K562 (cell line): ENCODE data around the gene C19orf12. TPM values are rescaled to one million over a fixed set of nuclear protein-coding genes. Genes with fewer than 3 reads are reported as not detected.

ENCODE experiments used
- CHCHD3 ChIP-seq: fragments of 250-450 bp; sonication (Bioruptor Pico); IDR thresholded peaks from 2 replicates; pipeline ENCODE4 v2.1.2; 2022; ENCODE audit warnings: mild to moderate bottlenecking
- ETV1 ChIP-seq: fragments of 450-650 bp; conservative IDR thresholded peaks from 2 replicates; pipeline ENCODE4 v1.6.1; 2016; ENCODE audit warnings: missing genetic modification characterization, control low read depth, low read depth, missing compliant biosample characterization
- ETV6 ChIP-seq, 3 experiments: fragments of 150-350 bp in 1 of 3; sonication (generic) in 1 of 3; formaldehyde crosslinking in 1 of 3; IDR thresholded peaks; 2 replicates each; pipeline versions ENCODE4 v1.6.1 to v1.8.0; 2014 to 2022; ENCODE audit warnings: borderline replicate concordance in 2 of 3, low read depth in 2 of 3, antibody characterized with exemption in 1 of 3, low read length in 1 of 3, mild to moderate bottlenecking in 1 of 3, missing genetic modification reagents in 1 of 3
- ILK ChIP-seq: fragments of 450-650 bp; IDR thresholded peaks from 2 replicates; pipeline ENCODE4 v1.6.1; 2016; ENCODE audit warnings: missing genetic modification characterization, low read depth, mild to moderate bottlenecking, missing compliant biosample characterization, moderate library complexity, borderline replicate concordance
- MCM7 ChIP-seq, 2 experiments: fragments of 450-650 bp; IDR thresholded peaks; 2 replicates each; pipeline ENCODE4 v1.6.1; 2016 to 2018
- RFX7 ChIP-seq: fragments of 250-450 bp; sonication (Bioruptor Pico); IDR thresholded peaks from 2 replicates; pipeline ENCODE4 v1.5.1; 2021; ENCODE audit warnings: mild to moderate bottlenecking
- SNAPC5 ChIP-seq: fragments of 250-450 bp; sonication (Bioruptor Pico); IDR thresholded peaks from 2 replicates; pipeline ENCODE4 v1.8.0; 2021; ENCODE audit warnings: moderate library complexity, mild to moderate bottlenecking, inconsistent platforms
- TSHZ1 ChIP-seq: fragments of 250-450 bp; sonication (Bioruptor Pico); IDR thresholded peaks from 2 replicates; pipeline ENCODE4 v1.4.0; 2020; ENCODE audit warnings: mild to moderate bottlenecking, moderate library complexity
- ZNF143 ChIP-seq: sonication (generic); formaldehyde crosslinking; IDR thresholded peaks from 2 replicates; pipeline ENCODE4 v1.9.0; 2022; ENCODE audit warnings: mild to moderate bottlenecking, missing genetic modification reagents
- ZNF239 ChIP-seq: fragments of 250-450 bp; sonication (Bioruptor Pico); IDR thresholded peaks from 2 replicates; pipeline ENCODE4 v1.4.0; 2020; ENCODE audit warnings: mild to moderate bottlenecking
- polyA plus RNA-seq, 8 experiments: library from polyadenylated mRNA; depleted of rRNA in 4 of 8; stranded (reverse) in 5 of 8; unstranded in 3 of 8; fragments of >200 nt; fragmentation: Nextera tagmentation in 2 of 8; fragmentation: Illumina TruSeq in 1 of 8; extraction: Ambion mirVana in 2 of 8; extraction: Trizol in 1 of 8; gene quantifications; 2 replicates each; pipeline versions ENCODE4 v1.2.1 to v1.2.3, GENCODE V29; 2011 to 2014; ENCODE audit warnings: inconsistent platforms in 1 of 8, missing spikeins in 1 of 8
- total RNA-seq, 7 experiments: library from RNA; depleted of rRNA in 6 of 7; stranded (reverse); fragments of >200 nt in 6 of 7; fragmentation: Illumina TruSeq in 2 of 7; extraction: Trizol in 2 of 7; gene quantifications; 2 replicates each; pipeline versions ENCODE4 v1.2.1 to v1.2.3, GENCODE V29; 2011 to 2021; ENCODE audit warnings: low replicate concordance in 1 of 7
- TF ChIP-seq, protein P1 (sequence below), 2 experiments: IDR thresholded peaks in 1 of 2; conservative IDR thresholded peaks in 1 of 2; 2 replicates each; pipeline ENCODE4 v1.6.1; 2016; ENCODE audit warnings: low read depth in 2 of 2, mild to moderate bottlenecking in 1 of 2, missing compliant biosample characterization in 1 of 2, missing genetic modification characterization in 1 of 2, moderate library complexity in 1 of 2

The C19orf12 gene
- total and polyA plus RNA-seq, 9 of the 15 experiments (the other 6 are each of a cell fraction or from before 2014, with no cell fraction given), result 1.9 to 14.5 (median 10.2) TPM

DNA sequence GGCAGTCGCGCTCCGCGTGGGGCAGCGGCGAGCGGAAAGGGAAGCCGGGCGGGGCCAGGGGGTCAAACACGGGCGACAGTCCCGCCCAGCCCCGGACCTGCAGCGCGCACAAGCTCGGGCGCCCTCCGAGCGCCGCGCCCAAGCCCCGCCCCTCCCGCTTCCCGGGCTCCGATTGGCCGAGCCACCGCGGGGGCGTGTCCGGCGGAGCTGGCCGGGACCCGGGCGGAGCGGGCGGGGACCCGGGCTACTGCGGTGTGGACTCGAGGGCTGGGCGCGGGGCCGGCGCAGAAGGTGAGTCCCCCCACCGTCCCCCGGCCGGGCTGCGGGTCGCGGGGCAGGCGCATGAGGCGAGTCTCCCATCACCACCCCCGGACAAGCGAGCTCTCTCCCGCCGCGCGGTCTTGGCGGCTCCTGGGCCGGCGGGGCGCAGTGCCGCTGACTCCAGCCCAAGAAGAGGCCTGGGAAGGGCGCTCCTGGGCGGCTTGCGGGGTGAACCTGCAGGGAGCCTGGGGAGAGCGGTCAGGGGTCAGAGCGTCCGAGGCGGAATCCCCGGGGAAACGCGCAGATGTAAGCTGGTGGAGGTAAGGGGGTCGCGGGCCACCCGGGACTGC is 49.7 kb downstream of the C19orf12 start, which contains the start of gene PLEKHF1 (continued):
- TF ChIP-seq TSHZ1 (CRISPR knock-in tag) (no peak), ZNF239 (no peak), MCM7 (IDR thresholded peaks at IDR 0.05) (no peak), ZNF143 (CRISPR knock-in tag) (no peak), RFX7 (no peak), ILK (tag) (no peak), SNAPC5 (CRISPR knock-in tag) (no peak), ETV1 (no peak), ETV6 (IDR thresholded peaks at IDR 0.05; ENCODE audit: borderline replicate concordance in 1 of 2, low read depth in 2 of 2, low read length in 1 of 2) (no peak), ETV6 (CRISPR knock-in tag; IDR thresholded peaks at IDR 0.05; ENCODE audit: borderline replicate concordance) (no peak), CHCHD3 (CRISPR knock-in tag) (no peak)
- TF ChIP-seq, protein P1, sequence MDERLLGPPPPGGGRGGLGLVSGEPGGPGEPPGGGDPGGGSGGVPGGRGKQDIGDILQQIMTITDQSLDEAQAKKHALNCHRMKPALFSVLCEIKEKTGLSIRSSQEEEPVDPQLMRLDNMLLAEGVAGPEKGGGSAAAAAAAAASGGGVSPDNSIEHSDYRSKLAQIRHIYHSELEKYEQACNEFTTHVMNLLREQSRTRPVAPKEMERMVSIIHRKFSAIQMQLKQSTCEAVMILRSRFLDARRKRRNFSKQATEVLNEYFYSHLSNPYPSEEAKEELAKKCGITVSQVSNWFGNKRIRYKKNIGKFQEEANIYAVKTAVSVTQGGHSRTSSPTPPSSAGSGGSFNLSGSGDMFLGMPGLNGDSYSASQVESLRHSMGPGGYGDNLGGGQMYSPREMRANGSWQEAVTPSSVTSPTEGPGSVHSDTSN (CRISPR knock-in tag; IDR thresholded peaks at IDR 0.05; ENCODE audit: low read depth), result no peak
- TF ChIP-seq, protein P1 (tag; conservative IDR thresholded peaks at IDR 0.05; ENCODE audit: low read depth), result no peak
